ENCODE data around the gene ARSI. TPM values are rescaled to one million over a fixed set of nuclear protein-coding genes. Genes with fewer than 3 reads are reported as not detected.

Gene ARSI
- total RNA-seq, 4 donors from 2014 or later = 0.17 to 1.5 (median 0.43) TPM

DNA sequence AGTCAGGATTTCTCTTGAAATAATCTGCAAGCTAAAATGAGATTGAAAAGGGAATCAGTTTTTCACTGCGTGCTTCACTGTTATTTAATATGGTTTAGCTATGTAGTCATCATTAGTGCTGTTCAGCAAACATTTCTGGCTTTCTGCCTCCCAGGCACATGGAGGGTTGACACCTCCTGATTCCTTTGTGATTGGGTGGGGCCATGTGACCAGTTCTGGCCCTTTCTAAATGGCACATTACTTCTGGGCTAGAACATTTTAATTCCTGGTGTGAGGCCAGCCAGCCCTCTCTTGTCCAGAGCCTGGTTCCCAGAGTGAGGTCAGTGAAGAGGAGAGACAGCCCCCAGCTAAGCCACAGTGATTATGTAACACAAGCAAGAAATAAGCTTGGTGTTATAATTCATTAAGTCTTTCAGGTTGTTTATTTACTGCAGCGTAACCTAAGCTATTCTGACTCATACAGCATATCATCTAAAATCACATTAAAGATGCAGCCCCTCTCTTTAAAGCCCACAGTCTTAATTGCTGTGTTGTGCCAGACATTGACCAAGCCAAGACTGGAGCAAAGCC, 17.4 kb upstream of the ARSI start:
- TF ChIP-seq, protein P1, sequence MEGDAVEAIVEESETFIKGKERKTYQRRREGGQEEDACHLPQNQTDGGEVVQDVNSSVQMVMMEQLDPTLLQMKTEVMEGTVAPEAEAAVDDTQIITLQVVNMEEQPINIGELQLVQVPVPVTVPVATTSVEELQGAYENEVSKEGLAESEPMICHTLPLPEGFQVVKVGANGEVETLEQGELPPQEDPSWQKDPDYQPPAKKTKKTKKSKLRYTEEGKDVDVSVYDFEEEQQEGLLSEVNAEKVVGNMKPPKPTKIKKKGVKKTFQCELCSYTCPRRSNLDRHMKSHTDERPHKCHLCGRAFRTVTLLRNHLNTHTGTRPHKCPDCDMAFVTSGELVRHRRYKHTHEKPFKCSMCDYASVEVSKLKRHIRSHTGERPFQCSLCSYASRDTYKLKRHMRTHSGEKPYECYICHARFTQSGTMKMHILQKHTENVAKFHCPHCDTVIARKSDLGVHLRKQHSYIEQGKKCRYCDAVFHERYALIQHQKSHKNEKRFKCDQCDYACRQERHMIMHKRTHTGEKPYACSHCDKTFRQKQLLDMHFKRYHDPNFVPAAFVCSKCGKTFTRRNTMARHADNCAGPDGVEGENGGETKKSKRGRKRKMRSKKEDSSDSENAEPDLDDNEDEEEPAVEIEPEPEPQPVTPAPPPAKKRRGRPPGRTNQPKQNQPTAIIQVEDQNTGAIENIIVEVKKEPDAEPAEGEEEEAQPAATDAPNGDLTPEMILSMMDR (IDR thresholded peaks at IDR 0.05; ENCODE audit: low read depth) = no peak

DNA sequence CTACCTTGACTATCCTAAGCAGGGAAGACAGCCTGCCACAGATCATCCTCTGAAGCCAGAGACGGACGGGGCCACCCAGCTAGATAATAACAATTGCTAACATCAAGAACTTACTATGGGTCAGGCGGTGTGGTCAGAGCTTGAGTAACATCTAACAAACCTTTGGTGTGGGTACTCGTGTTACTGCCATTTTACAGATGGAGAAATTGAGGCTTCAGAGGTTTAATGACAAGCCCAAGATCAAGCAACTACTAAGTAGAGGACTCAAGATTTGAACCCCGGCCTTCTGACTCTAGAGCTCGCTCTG, 16.7 kb upstream of the ARSI start:
- TF ChIP-seq, protein P1 (IDR thresholded peaks at IDR 0.05; ENCODE audit: low read depth) = no peak

DNA sequence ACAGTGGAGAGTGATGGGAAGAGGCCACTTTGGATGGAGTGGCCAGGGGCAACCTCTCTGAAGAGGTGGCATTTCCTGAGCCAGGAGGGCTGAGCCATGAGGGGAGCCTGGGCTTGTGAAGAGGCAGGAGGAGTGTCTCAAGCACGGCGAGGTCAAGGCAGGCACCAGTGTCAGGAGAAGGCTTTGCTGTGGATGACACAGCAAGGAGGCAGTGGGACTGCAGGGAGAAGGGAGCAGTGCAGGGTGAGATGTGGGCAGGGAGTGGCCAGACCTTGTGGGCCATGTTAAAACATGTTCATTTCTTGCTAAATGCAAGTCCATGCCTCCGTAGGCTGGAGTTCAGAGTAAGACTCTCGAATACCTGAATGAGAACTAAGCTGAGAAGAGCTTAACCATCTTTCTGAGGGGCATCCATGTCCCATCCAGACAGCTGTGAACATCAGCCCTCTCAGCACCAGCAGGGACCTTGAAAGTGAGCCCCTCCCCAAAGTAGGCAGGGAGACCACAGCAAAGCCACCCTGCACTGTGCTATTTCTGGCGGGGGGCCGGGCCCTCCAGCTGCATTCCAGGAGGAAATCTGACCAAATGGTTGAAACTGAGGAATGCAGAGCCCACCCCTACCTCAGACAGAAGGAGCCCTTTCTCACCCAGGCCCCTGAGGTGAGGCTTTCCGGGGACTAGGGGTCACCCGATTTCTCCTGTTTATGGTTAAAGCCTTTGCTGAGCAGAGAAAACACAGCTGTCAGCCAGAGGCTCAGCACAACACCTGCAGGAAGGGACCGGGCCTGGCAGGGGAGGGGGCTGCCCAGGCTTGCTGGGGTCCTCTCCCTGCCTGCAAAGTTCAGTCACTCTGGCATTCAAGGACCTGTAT, 16.1 kb upstream of the ARSI start:
- TF ChIP-seq, protein P1 (IDR thresholded peaks at IDR 0.05; ENCODE audit: low read depth) = no peak

DNA sequence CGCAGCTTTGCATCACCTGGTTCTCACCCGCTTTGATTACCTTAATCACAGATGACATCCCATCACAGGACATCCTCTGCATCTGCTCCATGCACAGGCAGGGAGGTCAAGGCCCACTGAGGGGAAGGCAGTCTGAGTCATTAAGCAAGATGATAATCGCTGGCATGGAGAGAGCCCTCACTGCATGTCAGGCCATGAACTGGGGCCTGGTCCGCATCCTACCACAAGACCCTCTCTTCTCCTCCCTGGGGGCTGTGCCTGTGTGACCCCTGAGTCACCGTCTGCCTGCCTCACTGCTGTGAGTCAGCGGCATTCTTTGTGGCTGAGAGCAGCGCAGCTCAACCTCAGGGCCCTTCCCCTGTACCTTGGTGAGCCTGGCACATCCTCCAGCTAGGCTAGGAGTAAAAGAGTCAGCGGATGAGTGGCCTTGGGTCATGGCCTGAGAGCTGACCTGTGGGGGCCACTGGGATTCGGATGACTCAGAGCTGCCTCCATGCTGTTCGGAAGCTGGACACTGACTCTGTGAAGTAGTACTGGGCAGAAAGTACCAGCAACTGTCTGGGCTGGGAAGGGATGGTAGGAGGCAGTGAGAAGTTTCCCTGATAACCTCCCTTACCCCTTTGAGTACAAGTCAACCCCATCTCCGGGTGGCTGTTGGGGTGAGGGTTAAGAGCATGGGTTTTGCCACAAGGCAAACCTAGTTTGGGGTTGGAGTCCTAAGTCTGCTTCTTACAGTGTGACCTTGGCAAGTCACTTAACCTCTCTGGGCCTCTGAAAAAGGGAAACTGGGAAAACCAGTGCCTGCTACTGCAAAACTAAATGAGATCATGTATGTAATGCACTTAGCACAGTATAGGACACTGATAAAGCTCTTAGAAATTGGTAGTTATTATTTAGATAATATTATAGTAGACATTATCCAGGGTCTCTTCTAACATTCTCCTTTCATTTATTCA, 14.6 kb upstream of the ARSI start:
- TF ChIP-seq, protein P1 (IDR thresholded peaks at IDR 0.05; ENCODE audit: low read depth) = no peak

DNA sequence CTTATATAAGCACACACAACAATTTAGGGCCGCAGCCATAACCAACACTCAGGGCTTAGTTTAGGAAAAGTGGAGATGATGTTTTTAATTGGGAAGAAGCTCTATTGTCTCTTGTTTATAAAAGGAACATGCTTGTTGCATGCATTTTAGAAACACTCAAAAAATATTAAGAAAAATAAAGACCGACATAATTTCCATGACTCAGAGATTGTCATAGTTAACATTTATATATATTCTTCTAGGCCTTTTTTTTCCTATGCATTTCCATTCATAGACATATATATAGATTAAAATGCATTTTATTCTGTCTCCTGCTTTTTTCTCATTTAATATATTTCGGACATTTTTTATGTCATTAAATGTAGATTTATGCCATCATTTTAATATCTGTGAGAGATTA, 13.6 kb upstream of the ARSI start:
- TF ChIP-seq, protein P1 (IDR thresholded peaks at IDR 0.05; ENCODE audit: low read depth) = no peak

DNA sequence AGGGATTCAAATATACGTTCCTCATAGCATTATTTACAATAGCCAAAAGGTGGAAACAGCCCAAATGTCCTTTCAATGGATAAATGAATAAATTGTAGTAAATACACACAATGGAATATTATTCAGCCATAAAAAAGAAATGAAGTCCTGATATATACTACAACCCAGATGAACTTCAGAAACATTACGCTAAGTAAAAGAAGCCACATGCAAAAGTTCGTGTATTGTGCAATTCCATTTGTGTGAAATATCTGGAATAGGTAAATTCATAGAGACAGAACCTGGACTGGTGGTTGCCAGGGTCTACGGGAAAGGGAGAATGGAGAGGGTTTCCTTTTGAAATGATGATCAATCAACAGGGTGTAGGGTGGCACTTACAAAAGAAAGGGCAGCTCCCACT, 12.5 kb upstream of the ARSI start:
- TF ChIP-seq, protein P1 (IDR thresholded peaks at IDR 0.05; ENCODE audit: low read depth) = no peak
